WI38 (cell line): Measurements from ENCODE around the gene OSTN.

Experiments used
- H3K4me3 ChIP-seq: 2 replicates; pipeline ENCODE4 v1.5.1; 2011; ENCODE audit warnings: low read depth, mild to moderate bottlenecking, control low read depth, low read length
- TF ChIP-seq, protein P1 (sequence below): IDR thresholded peaks from 2 replicates; pipeline ENCODE4 v1.5.1; 2012; ENCODE audit warnings: low read depth, mild to moderate bottlenecking, control low read depth, low read length

Gene OSTN

GRCh38 chr3:191256405-191256804 is 57.4 kb downstream of the OSTN start:
- no peak overlapping the region for H3K4me3 ChIP-seq
- TF ChIP-seq, protein P1, sequence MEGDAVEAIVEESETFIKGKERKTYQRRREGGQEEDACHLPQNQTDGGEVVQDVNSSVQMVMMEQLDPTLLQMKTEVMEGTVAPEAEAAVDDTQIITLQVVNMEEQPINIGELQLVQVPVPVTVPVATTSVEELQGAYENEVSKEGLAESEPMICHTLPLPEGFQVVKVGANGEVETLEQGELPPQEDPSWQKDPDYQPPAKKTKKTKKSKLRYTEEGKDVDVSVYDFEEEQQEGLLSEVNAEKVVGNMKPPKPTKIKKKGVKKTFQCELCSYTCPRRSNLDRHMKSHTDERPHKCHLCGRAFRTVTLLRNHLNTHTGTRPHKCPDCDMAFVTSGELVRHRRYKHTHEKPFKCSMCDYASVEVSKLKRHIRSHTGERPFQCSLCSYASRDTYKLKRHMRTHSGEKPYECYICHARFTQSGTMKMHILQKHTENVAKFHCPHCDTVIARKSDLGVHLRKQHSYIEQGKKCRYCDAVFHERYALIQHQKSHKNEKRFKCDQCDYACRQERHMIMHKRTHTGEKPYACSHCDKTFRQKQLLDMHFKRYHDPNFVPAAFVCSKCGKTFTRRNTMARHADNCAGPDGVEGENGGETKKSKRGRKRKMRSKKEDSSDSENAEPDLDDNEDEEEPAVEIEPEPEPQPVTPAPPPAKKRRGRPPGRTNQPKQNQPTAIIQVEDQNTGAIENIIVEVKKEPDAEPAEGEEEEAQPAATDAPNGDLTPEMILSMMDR, result no peak

DNA sequence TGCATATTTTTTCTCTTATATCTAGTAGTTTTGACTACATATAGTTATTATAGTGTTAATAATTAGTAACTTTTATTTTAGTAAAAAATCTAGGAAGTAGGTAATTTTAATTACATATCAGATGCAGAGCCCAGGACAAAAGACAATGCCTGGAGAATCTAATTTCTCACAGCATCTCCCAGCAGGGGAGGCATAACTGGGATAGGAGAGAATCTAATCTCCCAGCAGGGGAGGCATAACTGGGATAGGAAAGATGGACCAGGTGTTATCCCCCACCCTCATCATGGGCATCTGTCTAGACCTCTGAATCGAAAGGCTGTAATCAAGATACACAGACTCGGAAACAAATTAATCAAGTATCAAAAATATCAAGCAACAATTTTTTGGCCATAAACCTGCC is 58.2 kb downstream of the OSTN start:
- TF ChIP-seq, protein P1, result no peak
- H3K4me3 ChIP-seq, result no peak overlapping the region

GRCh38 chr3:191259486-191259885 is 60.4 kb downstream of the OSTN start:
- no peak overlapping the region for H3K4me3 ChIP-seq
- TF ChIP-seq, protein P1, result no peak

DNA sequence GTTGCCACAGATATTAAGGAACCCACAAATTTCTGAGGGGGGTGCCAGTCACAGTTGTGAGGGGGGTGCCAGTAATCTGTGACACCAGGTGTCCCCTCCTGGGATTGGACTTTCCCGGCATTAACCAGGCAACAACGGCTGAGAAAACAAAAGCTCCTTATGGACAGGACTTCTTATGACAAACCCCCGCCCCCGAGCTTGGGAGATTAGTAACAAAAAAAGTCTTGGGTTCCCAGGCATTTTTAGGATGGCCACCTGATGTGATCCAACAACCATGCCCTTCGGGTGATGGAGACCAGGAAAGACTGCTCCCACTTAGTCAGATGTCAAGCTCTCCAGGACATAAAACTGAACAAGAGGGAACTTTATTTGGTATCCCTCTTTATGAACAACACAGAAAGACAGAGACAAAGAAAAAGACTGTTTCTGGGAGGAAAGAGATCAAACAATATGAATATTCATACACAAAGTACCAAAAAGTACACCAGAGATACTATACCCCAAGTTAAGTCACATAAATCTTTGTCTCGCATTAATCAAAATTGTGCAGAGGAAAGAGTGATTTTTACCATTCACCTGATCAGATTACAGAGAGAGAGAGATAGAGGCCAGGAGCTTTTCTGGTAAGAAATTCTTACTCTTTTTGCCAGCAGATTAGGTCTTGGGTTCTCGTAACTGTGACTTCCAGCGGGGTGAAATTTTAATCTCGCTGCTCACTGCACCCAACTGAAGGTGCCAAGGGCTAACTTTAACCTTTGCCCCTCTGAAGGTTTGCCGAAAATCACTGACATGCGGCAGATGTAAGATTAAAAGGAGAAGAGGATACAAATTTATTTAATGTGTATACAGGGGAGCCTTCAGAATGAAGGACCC is 61.6 kb downstream of the OSTN start:
- no peak overlapping the region for H3K4me3 ChIP-seq
- TF ChIP-seq, protein P1, result no peak

DNA sequence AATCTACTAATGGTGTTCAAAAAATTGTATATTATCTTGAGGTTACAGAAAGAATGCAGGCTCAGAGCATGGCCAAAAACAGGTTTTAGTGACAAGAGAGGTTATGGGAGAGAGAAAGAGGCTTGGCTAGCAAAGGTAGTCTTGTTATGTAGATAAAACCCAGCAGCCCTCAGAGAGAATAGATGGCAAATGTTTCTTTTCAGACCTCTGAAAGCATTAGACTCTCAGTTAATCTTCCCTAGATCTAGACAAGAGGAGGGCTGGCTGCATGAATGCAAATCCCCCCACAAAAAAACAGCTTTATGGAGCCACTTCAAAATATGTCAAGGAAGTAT is 62.2 kb downstream of the OSTN start:
- TF ChIP-seq, protein P1, result no peak
- no peak overlapping the region for H3K4me3 ChIP-seq

GRCh38 chr3:191262650-191263049 is 63.6 kb downstream of the OSTN start:
- no peak overlapping the region for H3K4me3 ChIP-seq
- TF ChIP-seq, protein P1, result no peak

DNA sequence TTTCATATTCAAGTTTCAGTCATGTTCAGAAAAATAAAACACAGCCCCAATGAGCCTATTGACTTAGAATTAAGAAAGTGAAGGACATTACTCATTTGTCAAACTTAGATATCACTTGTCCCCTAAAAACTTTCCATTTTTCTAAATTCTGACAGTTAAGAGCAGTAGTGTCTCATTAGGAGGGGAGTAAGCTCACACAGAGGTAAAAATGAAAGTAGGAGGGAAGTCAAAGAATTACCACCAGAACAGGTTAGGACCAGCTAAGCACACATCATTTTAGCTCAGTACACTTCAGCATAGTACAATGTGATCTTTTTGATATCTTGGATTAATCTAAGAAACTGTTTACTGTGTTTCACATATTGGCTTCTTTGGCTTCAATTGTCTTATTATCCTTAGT is 64.3 kb downstream of the OSTN start:
- H3K4me3 ChIP-seq, result no peak overlapping the region
- TF ChIP-seq, protein P1, result no peak
